Astrocyte (in vitro differentiated cells and primary cell): ENCODE measurements around the gene LRMDA. TPM values are rescaled to one million over a fixed set of nuclear protein-coding genes. Genes with fewer than 3 reads are reported as not detected.

Source experiments
- DNase-seq: peaks from one replicate; pipeline ENCODE4 v3.0.0-alpha.2; 2010; ENCODE audit warnings: low read depth
- FAIRE-seq: peaks from 2 replicates; lab custom pipeline; 2011; peaks lifted over from hg19 to GRCh38; lab: Jason Lieb, UNC
- H2AFZ ChIP-seq: 2 replicates; pipeline ENCODE4 v1.6.0; 2012; ENCODE audit warnings: low read depth, low read length, inconsistent platforms
- H3K27ac ChIP-seq: 2 replicates; pipeline ENCODE4 v1.5.1; 2011; ENCODE audit warnings: low read depth, low read length, inconsistent platforms
- H3K27me3 ChIP-seq: 2 replicates; pipeline ENCODE4 v1.6.0; 2011; ENCODE audit warnings: low read length, inconsistent platforms; ENCODE audit not compliant: insufficient read depth
- H3K36me3 ChIP-seq: 2 replicates; pipeline ENCODE4 v1.5.1; 2011; ENCODE audit warnings: low read length, inconsistent platforms; ENCODE audit not compliant: insufficient read depth
- H3K4me1 ChIP-seq: 2 replicates; pipeline ENCODE4 v1.5.1; 2011; ENCODE audit warnings: low read length, inconsistent platforms; ENCODE audit not compliant: insufficient read depth
- H3K4me2 ChIP-seq: 2 replicates; pipeline ENCODE4 v1.6.0; 2012; ENCODE audit warnings: low read length, inconsistent platforms
- H3K4me3 ChIP-seq: 2 replicates; pipeline ENCODE4 v1.5.1; 2011; ENCODE audit warnings: low read depth, mild to moderate bottlenecking, low read length, inconsistent platforms; ENCODE audit not compliant: insufficient read depth
- H3K79me2 ChIP-seq: 2 replicates; pipeline ENCODE4 v1.6.0; 2012; ENCODE audit warnings: mild to moderate bottlenecking, low read length, inconsistent platforms; ENCODE audit not compliant: insufficient read depth
- H3K9ac ChIP-seq: 2 replicates; pipeline ENCODE4 v1.6.0; 2012; ENCODE audit warnings: mild to moderate bottlenecking, low read length, inconsistent platforms
- H3K9me3 ChIP-seq: 2 replicates; pipeline ENCODE4 v1.5.1; 2012; ENCODE audit warnings: low read depth, mild to moderate bottlenecking, low read length, inconsistent platforms; ENCODE audit not compliant: insufficient read depth
- H4K20me1 ChIP-seq: 2 replicates; pipeline ENCODE4 v1.6.0; 2012; ENCODE audit warnings: low read length, inconsistent platforms; ENCODE audit not compliant: insufficient read depth
- H3K27ac Mint-ChIP-seq: one replicate; pipeline ENCODE4 v1.8.0; 2021; ENCODE audit warnings: mild to moderate bottlenecking, mixed read lengths; ENCODE audit not compliant: unreplicated experiment
- H3K27me3 Mint-ChIP-seq: one replicate; pipeline ENCODE4 v1.8.0; 2021; ENCODE audit warnings: low read depth, mixed read lengths; ENCODE audit not compliant: unreplicated experiment
- H3K36me3 Mint-ChIP-seq: one replicate; pipeline ENCODE4 v1.8.0; 2021; ENCODE audit warnings: low read depth, mixed read lengths; ENCODE audit not compliant: unreplicated experiment
- H3K4me1 Mint-ChIP-seq: one replicate; pipeline ENCODE4 v1.8.0; 2021; ENCODE audit warnings: low read depth, mixed read lengths; ENCODE audit not compliant: unreplicated experiment
- H3K4me3 Mint-ChIP-seq: one replicate; pipeline ENCODE4 v1.8.0; 2021; ENCODE audit warnings: mild to moderate bottlenecking, moderate library complexity, mixed read lengths; ENCODE audit not compliant: unreplicated experiment
- H3K9me3 Mint-ChIP-seq: one replicate; pipeline ENCODE4 v1.8.0; 2021; ENCODE audit warnings: mild to moderate bottlenecking, mixed read lengths; ENCODE audit not compliant: unreplicated experiment
- CTCF ChIP-seq: IDR thresholded peaks from 2 replicates; pipeline ENCODE4 v1.5.1; 2011; ENCODE audit warnings: low read depth, mild to moderate bottlenecking, inconsistent platforms, low read length, moderate library complexity; ENCODE audit not compliant: insufficient read depth
- EZH2 ChIP-seq: IDR thresholded peaks from 2 replicates; pipeline ENCODE4 v1.6.1; 2012; ENCODE audit warnings: mild to moderate bottlenecking, low read length, inconsistent platforms; ENCODE audit not compliant: insufficient read depth
- total RNA-seq: library from RNA; stranded (reverse); gene quantifications from 2 replicates; pipeline ENCODE4 v1.2.1, GENCODE V29; 2021

The LRMDA gene
- total RNA-seq, 1 donor from 2014 or later, result 2.7 TPM

- Histone ChIP-seq H3K9me3 (no peaks in the 10 kb centered on the region), H3K36me3 (no peaks in the 10 kb centered on the region), H3K79me2 (no peaks in the 10 kb centered on the region), H3K4me2 (no peak overlapping the region), H3K4me3 (no peak overlapping the region), H3K27ac (no peak overlapping the region), H3K9ac (no peak overlapping the region), H3K4me1 (peaks cover 8% of the 10 kb centered on the region), H2AFZ (no peak overlapping the region), H3K27me3 (peaks cover 11% of the 10 kb centered on the region), H4K20me1 (no peaks in the 10 kb centered on the region)
- FAIRE-seq, result no peak
- Mint-ChIP-seq H3K27me3 (peaks cover 4% of the 10 kb centered on the region), H3K4me3 (no peak overlapping the region), H3K9me3 (peaks cover 5% of the 10 kb centered on the region), H3K36me3 (no peaks in the 10 kb centered on the region), H3K4me1 (peaks cover 12% of the 10 kb centered on the region), H3K27ac (no peak overlapping the region)
- no peak for TF ChIP-seq CTCF
- TF ChIP-seq EZH2, result no peak
- no peak for DNase-seq
These were observed 329.9 kb downstream of the LRMDA start for GRCh38 chr10:75761289-75761688.

- Histone ChIP-seq H3K4me3 (no peak overlapping the region), H3K27ac (no peak overlapping the region), H3K36me3 (no peaks in the 10 kb centered on the region), H3K27me3 (peaks cover 9% of the 10 kb centered on the region), H3K4me1 (peaks cover 8% of the 10 kb centered on the region), H3K9ac (no peak overlapping the region), H2AFZ (no peak overlapping the region), H4K20me1 (no peaks in the 10 kb centered on the region), H3K9me3 (no peaks in the 10 kb centered on the region), H3K4me2 (no peak overlapping the region), H3K79me2 (no peaks in the 10 kb centered on the region)
- Mint-ChIP-seq H3K4me1 (peaks cover 12% of the 10 kb centered on the region), H3K4me3 (no peak overlapping the region), H3K9me3 (no peaks in the 10 kb centered on the region), H3K27me3 (peaks cover 4% of the 10 kb centered on the region), H3K36me3 (no peaks in the 10 kb centered on the region), H3K27ac (no peak overlapping the region)
- DNase-seq (no peak), FAIRE-seq (no peak)
- TF ChIP-seq CTCF, result no peak
- TF ChIP-seq EZH2, result no peak
These were observed 331.0 kb downstream of the LRMDA start for GRCh38 chr10:75762431-75762802.

GRCh38 chr10:75763652-75764051, 332.2 kb downstream of the LRMDA start:
- H3K36me3 Mint-ChIP-seq, result no peaks in the 10 kb centered on the region
- Histone ChIP-seq H3K4me1 (peaks cover 8% of the 10 kb centered on the region), H2AFZ (no peak overlapping the region), H4K20me1 (no peaks in the 10 kb centered on the region), H3K4me2 (no peak overlapping the region), H3K9me3 (no peaks in the 10 kb centered on the region), H3K9ac (no peak overlapping the region), H3K36me3 (no peaks in the 10 kb centered on the region), H3K79me2 (no peaks in the 10 kb centered on the region), H3K27me3 (peaks cover 8% of the 10 kb centered on the region), H3K27ac (no peak overlapping the region), H3K4me3 (no peak overlapping the region)
- H3K9me3 Mint-ChIP-seq, result no peaks in the 10 kb centered on the region
- no peak for TF ChIP-seq CTCF
- TF ChIP-seq EZH2, result no peak
- H3K27me3 Mint-ChIP-seq, result peaks cover 4% of the 10 kb centered on the region
- FAIRE-seq (no peak), DNase-seq (no peak)
- no peak overlapping the region for H3K4me3 Mint-ChIP-seq
- no peak overlapping the region for H3K27ac Mint-ChIP-seq
- peaks cover 12% of the 10 kb centered on the region for H3K4me1 Mint-ChIP-seq
